Measurements from ENCODE around the gene TMTC4.
"Not testable (repeated sequence)": the region's sequence is repeated elsewhere in the genome, so short reads cannot be mapped to it uniquely, and the experiment has no call there.

Gene TMTC4

DNA sequence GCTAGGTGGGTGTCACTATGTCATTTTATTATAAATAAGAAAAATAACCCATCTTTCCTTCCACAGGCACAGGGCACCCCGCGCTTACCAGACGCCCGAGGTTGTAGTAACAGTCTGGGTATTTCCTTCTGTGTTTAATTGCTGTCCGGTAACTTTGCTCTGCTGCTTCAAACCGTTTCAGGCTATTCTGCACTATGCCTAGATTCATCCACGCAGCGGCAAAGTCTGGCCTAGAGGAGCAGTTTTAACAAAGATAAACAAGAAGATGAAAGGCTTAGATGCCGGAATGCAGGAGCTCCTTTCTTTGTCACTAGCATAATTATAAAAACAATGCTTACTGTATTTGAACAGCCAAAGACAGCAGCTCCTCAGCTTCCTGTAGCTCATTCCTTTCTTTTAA, 49.1 kb downstream of the TMTC4 start:
- DNase-seq, result no peak

DNA sequence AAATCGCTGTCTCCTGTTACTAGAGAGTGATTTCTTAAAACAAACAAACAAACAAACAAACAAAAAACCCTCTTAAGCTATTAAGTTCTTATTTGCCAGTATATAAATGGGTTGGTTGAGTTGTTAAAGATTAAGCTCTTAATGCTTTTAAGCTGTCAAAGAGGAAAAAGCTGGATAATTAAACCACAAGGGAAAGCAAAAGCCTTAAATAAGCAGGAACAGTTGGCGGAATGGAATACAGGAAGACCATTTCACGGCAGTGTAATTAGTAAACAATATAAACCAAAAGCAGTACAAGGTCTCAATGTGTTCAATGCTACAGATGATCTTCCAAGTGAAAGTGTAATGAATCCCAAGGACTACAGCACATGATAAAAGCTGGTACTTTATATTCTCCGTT, 53.8 kb downstream of the TMTC4 start:
- DNase-seq, result no peak

DNA sequence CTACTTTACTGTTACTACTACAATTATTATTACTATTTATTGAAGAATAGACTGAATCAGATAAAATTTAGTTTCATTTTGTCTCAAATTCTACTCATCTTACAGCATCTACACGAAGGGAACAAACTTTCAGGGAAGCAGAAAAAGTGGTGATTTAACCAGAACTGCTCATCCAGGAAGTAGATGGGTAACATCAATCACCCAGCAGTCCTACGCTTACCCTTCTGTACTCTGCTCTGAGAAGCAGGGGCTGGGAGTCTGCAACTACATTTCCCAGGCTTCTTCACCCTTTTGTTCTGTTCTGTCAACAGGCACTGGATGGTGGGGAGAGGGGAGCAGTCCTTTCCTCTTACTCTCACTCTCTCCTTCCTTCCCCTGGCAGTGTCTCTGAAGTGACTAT, 54.7 kb downstream of the TMTC4 start:
- peak in 1 of 5 donors; percentile 18 for DNase-seq

DNA sequence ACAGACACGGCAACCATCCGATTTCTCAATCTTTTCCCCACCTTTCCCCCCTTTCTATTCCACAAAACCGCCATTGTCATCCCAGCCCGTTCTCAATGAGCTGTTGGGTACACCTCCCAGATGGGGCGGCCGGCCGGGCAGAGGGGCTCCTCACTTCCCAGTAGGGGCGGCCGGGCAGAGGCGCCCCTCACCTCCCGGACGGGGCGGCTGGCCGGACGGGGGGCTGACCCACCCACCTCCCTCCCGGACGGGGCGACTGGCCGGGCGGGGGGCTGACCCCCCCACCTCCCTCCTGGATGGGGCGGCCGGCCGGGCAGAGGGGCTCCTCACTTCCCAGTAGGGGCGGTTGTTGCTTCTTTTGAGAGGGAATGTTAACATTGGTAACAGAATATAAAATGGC, 55.7 kb downstream of the TMTC4 start:
- not testable (repeated sequence) for DNase-seq

DNA sequence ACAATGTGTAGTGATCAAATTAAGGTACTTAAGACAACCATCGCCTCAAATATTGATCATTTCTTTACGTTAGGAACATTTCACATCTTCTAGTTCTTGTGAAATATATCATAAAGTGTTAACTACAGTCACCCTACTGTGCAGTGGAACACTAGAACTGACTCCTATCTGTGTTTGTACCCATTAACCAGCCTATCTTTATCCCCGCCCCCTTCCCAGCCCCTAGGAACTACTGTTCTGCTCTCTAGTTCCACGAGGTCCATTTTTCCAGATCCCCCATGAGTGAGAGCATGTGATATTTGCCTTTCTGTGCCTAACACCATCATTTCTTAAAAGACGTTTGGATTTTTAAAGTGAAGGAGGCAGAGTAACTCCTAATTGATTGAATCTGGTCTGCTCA, 61.6 kb downstream of the TMTC4 start:
- DNase-seq, result no peak

DNA sequence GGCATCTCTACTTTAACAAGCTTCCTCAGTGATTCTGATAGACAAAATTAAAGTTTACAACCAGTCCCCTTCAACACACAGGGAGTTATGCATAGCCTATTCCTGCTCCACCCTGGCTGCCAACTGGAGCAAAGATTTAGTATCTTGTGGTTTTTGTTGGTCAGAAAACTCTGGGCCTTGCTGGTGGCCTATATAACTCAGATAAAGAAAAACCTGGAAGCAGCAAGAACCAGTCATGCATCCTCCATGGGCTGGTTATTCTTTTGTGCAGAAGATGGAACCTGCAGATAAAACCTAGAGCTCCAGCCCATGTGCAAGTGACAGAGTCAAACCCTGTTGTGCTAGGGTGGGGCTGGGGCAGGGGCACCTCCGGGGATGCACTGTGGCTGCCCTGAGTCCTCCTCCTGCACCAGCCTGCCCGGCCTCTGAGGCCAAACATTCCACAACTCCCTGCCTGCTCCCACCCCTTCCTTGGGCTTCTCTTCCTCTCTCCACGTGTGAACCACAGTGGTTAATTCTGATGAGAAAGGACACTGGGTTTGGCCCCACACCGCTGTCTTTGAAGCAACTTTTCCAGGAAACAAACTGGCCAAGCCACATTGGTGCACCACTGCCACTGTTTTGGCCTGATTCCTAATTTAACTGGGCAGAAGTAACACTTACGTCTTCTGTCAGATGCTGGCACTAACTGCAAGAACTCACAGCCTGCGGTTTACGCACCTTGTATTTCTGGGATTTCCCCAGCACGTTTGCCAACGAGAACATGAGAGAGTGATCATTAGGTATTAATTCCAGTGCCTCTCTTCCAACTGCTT, 62.7 kb downstream of the TMTC4 start:
- DNase-seq, result peak in 1 of 5 donors; percentile 10

DNA sequence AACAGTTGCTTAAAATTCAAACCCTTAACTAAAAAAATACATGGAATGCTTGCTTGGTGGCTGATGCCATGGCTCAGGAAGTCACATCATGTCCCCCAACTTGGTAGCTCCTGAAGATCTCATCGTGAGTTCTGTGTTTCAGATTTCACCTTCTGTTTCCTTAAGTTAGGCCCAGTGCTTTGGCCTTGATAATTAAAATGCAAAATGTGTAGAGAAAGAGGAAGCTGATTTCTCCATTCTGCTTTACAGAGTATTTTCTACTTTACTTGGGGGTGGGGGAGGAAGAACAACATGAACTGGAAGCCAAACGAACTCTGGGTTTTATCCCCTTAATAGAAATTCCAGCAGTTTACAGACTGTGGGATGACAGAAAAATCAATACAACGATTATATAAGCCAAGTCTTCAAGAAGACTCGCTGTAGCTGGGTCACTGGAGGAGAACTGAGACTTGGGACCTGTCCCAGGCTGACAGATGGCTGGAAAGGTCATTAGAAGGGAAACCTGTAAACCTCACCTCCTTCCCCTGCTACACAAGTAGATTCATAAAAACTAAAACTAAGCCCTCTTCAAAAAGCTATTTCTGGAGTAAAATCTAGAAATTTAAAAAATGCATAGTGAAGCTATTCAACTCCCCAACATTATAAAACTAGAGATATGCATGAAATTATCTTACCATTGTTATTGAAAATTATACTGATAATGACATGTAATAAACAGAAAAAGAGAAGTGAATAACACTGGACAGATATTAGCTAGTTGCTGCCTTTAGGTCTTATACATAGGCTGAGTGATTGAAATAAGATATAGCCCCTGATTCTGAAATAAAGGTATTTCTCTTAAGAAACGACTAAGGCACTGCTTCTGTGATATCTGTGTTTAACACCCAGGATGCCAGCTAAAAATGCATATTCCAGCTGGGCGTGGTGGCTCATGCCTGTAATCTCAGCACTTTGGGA, 63.9 kb downstream of the TMTC4 start:
- DNase-seq, result no peak

DNA sequence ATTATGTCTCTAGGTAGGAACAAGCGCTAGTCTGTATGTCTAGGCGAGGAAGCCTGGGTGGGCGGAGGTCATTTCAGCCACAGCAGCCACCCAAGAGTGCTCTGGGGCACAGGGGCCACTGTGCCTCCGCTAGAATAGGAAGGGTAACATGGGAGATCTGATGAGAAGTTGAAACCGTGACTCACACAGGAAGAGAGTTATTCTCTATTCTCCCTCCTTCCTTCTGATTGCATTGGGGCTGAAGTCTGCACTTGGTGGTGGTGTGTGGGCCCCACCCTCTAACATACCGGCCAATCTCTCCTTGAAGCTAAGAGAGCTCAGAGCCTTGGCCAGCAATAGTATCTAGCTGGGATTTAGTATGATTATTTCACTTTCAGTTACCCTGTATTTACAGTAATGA, 65.7 kb downstream of the TMTC4 start:
- DNase-seq, result peak in 1 of 5 donors; percentile 85

DNA sequence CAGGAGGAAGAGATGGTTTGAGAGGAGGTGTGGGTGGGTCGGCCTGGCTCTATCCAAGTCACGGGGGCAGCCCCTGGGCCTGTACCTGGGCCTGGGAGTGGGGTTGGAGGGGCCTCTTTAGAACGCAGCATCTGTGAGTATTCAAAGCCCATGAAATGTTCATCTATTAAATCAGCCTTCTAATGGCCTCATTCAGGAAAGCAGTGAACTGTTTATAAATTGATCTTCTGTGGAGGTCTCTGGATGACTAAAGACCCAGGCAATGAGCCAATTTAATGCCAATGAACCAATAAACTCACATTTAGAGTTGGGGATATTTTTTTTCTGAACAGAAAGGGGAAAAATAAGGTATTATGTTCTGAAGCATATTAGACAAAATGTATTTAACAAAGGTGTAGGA, 66.1 kb downstream of the TMTC4 start:
- DNase-seq, result no peak

DNA sequence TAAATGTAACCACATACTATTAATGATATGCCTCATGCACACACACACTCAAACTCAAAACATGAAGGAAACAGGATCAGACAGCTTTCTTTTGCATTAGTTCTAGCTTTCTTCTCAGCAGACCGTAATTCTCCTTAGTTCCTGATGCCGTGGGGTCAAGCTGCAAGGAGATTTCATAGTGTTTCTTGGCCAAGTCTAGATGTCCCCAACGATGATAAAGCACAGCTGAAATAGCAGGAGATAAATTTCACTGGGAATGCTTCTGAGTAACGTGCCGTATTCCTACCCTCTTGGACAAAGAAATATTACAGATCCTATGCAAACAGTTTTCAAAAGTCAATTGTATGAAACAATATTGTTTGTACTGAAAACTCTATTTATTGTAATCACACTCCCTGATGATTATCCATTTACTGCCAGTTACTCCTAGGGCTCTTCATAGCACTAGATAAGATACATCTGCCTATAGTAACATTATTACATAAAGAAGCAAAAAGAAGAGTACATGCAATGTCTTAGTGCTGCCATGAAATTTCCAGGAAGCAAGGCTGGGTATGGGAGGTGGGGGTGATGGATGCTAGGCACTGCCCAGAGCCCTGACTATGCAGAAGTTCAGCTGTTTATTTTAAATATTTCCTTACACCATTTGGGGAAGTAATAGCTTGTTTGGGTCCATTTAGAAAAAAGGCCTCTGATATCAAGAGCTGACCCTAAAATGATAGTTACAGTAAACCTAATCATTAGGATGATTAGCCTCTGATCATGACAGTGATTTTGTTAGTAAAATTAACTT, 69.5 kb downstream of the TMTC4 start:
- DNase-seq, result no peak

DNA sequence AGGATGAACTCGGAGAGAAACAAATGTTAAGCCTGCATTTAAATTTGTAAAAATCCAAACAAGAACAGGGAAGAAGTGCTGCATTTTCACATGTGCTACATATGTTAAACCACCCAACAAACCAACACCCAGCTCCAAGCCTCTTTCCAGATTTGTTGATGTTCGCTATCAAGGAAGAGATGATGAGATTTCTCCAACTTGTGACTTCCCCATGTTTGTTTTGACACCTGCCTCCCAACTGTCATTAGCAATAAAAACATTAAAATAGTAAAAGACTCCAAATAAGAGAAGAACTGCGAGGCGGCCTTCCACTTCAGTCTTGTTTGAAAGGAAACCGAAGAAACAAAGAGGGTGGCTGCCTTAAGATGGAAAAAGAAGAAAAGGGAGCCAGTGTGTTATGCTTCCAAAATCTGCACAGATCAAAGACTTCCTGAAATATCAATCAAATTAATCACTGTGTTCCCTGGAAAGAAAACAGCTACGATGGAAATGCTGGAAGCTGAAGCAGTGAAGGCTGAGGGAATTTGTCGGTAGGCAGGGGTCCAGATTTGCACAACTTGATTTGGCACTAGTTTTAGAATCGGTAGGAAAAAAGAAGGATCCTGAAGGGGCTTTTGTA, 72.0 kb downstream of the TMTC4 start:
- no peak for DNase-seq

DNA sequence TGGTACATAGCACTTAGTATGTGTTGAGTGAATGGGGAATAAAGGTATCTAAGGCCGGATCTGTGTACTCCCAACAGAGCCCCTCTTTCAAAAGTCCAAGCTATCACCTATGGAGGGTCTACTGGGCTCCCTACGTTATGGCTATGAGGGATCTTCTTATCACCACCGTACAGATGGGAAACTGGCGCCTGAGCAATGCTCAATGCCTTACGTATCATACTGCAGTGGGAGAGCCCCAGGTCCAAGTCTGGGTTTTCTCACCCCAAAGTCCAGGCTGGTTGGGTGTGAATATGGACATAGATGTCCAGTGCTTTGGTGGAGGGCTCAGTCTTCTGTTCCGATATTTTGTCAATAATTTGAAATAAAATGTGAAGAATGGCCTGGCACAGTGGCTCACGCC, 72.9 kb downstream of the TMTC4 start:
- no peak for DNase-seq

DNA sequence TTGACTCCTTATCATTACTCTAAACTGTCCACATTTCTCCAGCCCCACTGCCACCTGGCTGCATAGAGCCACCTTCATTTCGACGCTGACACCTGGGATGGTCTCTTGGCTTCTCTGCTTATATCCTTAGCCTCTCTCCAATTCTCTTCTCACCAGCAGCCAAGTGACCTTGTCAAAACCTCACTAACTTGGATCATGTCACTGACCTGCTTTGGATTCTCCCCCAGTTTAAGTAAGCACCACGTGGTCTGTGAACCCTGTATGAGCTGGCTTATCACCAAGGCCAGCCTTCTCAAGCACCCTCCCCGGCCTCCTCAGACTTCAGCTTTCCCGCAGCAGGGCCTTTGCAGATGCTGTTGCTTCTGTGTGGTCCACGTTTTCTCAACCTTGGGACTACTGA, 73.7 kb downstream of the TMTC4 start:
- DNase-seq, result no peak

DNA sequence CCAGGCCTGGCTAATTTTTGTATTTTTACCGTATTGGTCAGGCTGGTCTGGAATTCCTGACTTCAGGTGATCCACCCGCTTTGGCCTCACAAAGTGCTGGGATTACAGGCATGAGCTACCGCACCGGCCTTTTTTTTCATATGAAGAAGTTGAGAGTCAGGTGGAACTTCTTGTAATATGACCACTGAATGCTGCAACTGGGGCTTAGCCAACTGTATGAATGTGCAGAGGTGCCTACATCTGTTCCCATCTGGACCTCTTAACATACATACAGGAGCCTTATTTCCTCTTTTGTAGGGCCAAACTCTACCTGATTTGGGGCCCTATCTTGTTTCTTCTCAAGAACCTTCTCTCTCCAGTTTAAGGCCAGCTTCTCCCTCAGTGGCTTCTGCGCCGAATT, 74.1 kb downstream of the TMTC4 start:
- no peak for DNase-seq

DNA sequence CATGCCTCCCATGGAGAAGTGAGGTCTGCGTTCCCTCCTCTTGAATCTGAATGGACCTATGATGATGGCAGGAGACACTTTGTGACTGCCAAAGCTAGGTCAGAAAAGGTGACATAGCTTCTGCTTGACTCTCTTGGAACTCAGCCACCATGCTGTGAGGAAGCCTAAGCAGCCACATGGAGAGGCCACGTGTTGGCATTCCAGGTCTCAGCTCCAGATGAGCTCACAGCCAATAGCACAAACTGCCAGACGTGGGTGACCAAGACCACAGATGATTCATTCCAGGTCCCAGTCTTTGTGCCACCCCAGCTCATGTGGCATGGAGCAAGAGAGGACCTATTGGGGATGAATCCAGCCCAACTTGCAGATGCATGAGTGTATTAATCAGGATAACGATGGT, 77.3 kb downstream of the TMTC4 start:
- DNase-seq, result no peak

DNA sequence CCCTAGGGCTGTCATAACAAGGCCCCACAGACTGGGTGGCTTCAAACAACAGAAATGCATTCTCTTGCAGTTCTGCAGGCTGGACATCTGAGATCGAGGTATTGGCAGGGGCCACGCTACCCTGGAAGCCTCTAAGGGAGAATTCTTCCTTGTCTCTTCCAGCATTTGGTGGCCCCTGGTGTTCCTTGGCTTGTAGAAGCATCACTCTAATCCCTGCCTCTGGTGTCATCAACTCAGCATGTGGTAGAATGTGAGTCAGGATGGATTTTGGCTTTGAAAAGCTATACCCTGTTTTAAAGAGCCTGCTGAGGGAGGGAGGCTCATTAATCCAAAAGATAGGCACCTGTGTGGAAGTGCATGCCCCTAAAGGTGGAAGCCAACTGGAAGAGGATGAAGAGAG, 78.1 kb downstream of the TMTC4 start:
- no peak for DNase-seq

DNA sequence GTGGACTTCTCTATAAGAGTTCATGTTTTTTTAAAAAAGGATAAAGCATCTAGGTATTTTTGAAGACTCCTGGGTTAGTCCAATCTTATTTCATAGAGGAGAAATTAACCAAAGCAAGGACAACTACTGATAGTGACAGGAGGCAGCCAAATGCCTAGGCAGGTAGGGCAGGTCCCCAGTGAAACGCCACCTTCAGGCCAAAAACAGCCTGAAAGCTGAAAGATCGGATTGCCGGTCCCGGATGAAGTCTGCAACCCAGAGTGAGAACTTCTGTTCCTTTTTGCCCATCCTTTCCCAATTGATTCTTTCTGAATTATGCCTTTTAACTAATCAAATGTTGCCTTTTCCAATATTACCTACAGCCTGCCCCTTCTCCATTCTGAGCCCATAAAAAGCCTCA, 79.9 kb downstream of the TMTC4 start:
- DNase-seq, result no peak

DNA sequence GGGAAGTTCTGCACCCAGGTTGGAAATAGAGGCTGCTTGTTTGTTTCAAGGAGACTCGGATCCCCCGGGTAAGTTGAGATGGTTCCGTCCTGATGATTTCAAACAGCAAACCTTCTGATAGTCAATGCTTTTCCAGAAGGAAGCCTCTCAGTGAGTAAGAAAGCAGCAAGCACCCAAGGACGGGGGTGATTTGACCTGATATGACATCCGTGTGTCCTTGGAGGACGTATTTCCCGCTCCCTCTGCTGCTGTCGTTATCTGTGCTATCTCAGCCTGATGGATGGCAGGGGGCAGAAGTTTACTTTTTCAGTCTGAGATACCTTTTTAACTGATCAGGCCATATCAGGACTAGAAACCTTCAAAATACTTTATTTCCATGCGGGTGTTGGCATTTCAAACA, 80.3 kb downstream of the TMTC4 start:
- DNase-seq, result no peak

DNA sequence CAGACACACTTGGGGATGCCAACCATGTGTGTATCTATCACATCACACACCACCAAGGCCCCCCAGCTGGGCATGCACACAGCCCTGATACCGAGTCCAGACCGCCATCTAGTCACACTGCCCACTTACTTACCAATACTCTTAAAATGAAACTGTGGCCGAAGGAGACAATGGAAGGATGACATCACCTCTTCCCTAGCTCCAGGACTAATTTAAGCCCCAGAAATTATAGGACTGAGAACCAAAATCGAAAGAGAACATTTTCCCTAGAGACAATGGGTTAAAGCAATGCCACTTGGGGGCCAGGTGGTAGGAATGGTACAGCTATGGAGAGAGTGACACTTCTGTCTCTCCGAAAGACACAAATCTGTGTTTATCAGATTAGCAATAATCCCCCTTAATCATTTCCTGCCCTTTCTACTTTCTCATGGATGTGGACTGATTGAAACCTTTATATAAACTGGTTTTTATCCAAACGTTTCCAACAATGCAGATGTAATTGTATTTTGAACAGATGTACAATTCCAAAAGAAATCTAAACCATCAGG, 85.3 kb downstream of the TMTC4 start:
- DNase-seq, result no peak

DNA sequence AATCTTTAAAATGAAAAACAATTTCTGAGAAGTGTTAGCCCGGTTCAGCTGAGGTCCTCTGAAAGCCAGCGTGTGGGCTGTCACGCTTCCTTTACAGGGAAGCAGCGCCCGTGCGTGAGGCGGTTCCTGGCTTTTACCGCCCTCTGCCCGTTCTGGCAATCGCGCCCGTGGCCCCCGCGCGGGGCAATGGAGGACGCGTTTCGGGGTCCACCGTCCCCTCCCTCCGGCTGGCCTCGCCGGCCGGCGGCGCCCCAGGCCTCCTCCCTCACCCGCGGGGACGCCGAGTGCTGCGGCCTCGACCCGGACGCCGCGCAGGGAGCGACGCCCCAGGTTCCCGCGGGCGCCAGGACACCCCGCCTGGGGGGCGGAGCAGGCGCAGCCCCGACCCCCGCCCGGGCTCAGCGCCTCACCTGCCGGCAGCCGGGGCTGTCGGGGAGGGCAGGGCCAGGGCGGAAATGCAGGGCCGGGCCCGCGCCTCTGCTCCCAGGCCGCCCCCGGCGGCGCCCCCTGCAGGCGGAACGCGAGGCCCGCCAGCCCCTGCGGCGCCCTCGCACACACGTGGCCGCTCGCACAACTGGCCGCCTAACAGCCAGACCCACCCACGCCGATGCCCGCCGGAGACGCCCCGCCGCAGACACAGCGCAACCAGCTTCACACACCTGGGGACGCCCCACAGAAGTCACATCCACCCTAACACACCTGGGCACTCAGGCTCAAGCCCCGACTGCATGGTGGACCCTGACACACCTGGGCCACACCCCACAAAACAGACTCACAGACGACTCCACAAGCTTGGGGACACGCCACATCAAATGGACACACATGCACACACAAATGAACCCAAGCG, 86.0 kb downstream of the TMTC4 start, which contains the start of gene GGACT:
TSS of gene GGACT (minus strand) at position 459 of the 847 bp plus-strand sequence. CDS start 56,198 bp downstream, outside the sequence.
- peak; percentile 70 to 85 (median 75) for DNase-seq

DNA sequence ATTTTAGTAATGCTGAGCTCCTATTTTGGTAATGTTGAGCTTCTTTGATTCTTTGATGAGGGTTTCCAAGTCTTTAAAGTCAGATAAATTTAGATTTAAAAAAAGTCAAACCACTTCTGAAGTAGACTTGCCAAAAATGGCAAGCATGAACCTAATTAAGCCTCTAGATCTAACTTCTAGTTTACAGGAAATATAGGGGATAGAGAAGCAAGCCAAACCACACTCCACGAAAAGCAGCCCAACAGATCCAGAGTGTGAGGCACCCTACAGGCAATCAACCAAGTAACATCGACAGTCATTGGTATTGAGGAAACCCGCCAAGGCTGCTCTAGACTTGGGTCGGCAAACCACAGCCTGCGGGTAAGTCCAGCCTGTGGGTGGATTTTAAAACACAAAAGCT, 89.7 kb downstream of the TMTC4 start:
- DNase-seq, result peak in 1 of 5 donors; percentile 40
